HG03175 (cell line): Measurements from ENCODE around the gene CAPZB.

Experiments used
- ATAC-seq: cut with Tn5 transposase; IDR thresholded peaks from one replicate; pipeline ENCODE4 v1.9.1; 2021; ENCODE audit warnings: mild to moderate bottlenecking, moderate library complexity; ENCODE audit not compliant: unreplicated experiment

The CAPZB gene

GRCh38 chr1:19449454-19450228, 35.7 kb downstream of the CAPZB start:
- no peak for ATAC-seq

- no peak for ATAC-seq
Observed at GRCh38 chr1:19448491-19449439, 36.6 kb downstream of the CAPZB start.

GRCh38 chr1:19447550-19447949, 37.8 kb downstream of the CAPZB start:
- no peak for ATAC-seq

- no peak for ATAC-seq
Observed at GRCh38 chr1:19445417-19446342, 39.7 kb downstream of the CAPZB start.

GRCh38 chr1:19444296-19445021, 40.9 kb downstream of the CAPZB start:
- no peak for ATAC-seq

- no peak for ATAC-seq
Observed at GRCh38 chr1:19443326-19443725, 42.0 kb downstream of the CAPZB start.

GRCh38 chr1:19442154-19443096, 42.9 kb downstream of the CAPZB start:
- no peak for ATAC-seq

GRCh38 chr1:19441048-19441780, 44.1 kb downstream of the CAPZB start:
- ATAC-seq: no peak

GRCh38 chr1:19439464-19440171, 45.7 kb downstream of the CAPZB start:
- no peak for ATAC-seq

- no peak for ATAC-seq
Observed at GRCh38 chr1:19438516-19439195, 46.7 kb downstream of the CAPZB start.

GRCh38 chr1:19437891-19438294, 47.4 kb downstream of the CAPZB start:
- no peak for ATAC-seq

- ATAC-seq: no peak
Observed at GRCh38 chr1:19436716-19437476, 48.4 kb downstream of the CAPZB start.

GRCh38 chr1:19435851-19436455, 49.4 kb downstream of the CAPZB start:
- no peak for ATAC-seq

- no peak for ATAC-seq
Observed at GRCh38 chr1:19435181-19435580, 50.2 kb downstream of the CAPZB start.

- ATAC-seq: no peak
Observed at GRCh38 chr1:19433719-19433998, 51.7 kb downstream of the CAPZB start.
